ENCODE measurements around the gene SLC47A1. TPM values are rescaled to one million over a fixed set of nuclear protein-coding genes. Genes with fewer than 3 reads are reported as not detected.
"Not testable (repeated sequence)": the region's sequence is repeated elsewhere in the genome, so short reads cannot be mapped to it uniquely, and the experiment has no call there.

The SLC47A1 gene
- total RNA-seq, 2 donors from 2014 or later = 4.1 to 17.0 TPM

DNA sequence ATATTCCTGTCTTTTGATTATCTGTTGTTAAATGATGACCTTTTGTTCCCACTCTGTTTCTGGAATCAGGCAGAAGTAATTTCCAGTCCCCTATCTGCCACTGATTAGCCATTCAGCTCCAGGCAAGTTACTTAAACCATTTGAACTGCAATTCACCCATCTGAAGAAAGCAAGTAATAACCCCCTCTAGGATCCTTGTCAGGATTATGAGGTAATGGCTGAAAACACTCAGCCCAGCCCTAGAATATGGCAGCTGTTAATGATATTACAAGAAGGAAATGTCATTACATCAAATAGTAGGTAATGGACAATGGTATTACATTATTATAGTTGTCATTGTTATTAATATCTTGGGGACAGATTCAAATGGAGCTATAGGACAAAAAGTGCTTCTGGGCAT, 16.0 kb upstream of the SLC47A1 start:
- TF ChIP-seq, protein P1, sequence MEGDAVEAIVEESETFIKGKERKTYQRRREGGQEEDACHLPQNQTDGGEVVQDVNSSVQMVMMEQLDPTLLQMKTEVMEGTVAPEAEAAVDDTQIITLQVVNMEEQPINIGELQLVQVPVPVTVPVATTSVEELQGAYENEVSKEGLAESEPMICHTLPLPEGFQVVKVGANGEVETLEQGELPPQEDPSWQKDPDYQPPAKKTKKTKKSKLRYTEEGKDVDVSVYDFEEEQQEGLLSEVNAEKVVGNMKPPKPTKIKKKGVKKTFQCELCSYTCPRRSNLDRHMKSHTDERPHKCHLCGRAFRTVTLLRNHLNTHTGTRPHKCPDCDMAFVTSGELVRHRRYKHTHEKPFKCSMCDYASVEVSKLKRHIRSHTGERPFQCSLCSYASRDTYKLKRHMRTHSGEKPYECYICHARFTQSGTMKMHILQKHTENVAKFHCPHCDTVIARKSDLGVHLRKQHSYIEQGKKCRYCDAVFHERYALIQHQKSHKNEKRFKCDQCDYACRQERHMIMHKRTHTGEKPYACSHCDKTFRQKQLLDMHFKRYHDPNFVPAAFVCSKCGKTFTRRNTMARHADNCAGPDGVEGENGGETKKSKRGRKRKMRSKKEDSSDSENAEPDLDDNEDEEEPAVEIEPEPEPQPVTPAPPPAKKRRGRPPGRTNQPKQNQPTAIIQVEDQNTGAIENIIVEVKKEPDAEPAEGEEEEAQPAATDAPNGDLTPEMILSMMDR (IDR thresholded peaks at IDR 0.05) = no peak
- no peaks in the 10 kb centered on the region for H3K9me3 ChIP-seq
- peaks cover 5 to 27% of the 10 kb centered on the region in 2 donors for H3K4me1 ChIP-seq (ENCODE audit: control insufficient read depth in 1 of 2, low read depth in 2 of 2)
- DNase-seq (ENCODE audit: low spot score) (no peak), ATAC-seq (ENCODE audit: insufficient number of reproducible peaks, low FRiP score, low read depth) (no peak)
- H3K4me3 ChIP-seq = no peak overlapping the region
- no peak overlapping the region for H3K27ac ChIP-seq
- H3K36me3 ChIP-seq = no peaks in the 10 kb centered on the region
- no peaks in the 10 kb centered on the region for H3K27me3 ChIP-seq (replicated peaks; ENCODE audit: insufficient read depth)

DNA sequence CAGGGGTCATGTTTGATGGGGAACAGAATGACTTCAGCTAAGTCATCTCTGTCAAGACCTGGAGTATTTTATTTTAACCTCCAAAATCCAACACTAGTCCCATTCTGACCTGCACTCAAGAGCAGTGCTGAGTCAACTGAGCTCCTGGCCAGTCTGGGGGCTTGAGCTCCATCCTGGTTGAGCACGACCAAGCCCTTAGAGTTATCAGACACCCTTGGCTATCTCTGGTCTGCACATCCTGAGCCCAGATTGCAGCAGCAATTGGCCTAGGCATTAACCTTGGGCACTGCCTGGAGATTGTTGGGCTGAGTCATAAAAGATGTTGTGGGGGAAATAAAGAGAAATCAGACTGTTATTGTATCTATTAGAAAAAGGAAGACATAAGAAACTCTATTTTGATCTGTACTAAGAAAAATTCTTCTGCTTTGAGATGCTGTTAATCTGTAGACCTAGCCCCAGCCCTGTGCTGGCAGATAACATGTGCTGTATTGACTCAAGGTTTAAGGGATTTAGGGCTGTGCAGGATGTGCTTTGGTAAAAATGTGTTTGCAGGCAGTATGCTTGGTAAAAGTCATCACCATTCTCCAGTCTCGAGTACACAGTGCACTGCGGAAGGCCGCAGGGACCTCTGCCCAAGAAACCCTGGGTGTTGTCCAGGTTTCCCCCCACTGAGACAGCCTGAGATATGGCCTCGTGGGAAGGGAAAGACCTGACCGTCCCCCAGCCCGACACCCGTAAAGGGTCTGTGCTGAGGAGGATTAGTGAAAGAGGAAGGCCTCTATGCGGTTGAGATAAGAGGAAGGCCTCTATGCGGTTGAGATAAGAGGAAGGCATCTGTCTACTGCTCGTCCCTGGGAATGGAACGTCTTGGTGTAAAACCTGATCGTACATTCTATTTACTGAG, 14.0 kb upstream of the SLC47A1 start:
- H3K4me1 ChIP-seq (ENCODE audit: control insufficient read depth in 1 of 2, low read depth in 2 of 2) = peaks cover 0 to 11% of the 10 kb centered on the region in 2 donors
- not testable (repeated sequence) for ATAC-seq (ENCODE audit: insufficient number of reproducible peaks, low FRiP score, low read depth); H3K9me3 ChIP-seq; H3K27ac ChIP-seq; H3K36me3 ChIP-seq; H3K27me3 ChIP-seq (replicated peaks; ENCODE audit: insufficient read depth); H3K4me3 ChIP-seq; DNase-seq (ENCODE audit: low spot score)

- no peak overlapping the region for H3K4me3 ChIP-seq
- H3K9me3 ChIP-seq = no peaks in the 10 kb centered on the region
- H3K36me3 ChIP-seq = no peaks in the 10 kb centered on the region
- peaks cover 0 to 4% of the 10 kb centered on the region in 2 donors for H3K4me1 ChIP-seq (ENCODE audit: control insufficient read depth in 1 of 2, low read depth in 2 of 2)
- no peak overlapping the region for H3K27ac ChIP-seq
- H3K27me3 ChIP-seq (replicated peaks; ENCODE audit: insufficient read depth) = no peaks in the 10 kb centered on the region
- TF ChIP-seq, protein P1 (IDR thresholded peaks at IDR 0.05) = no peak
- no peak for ATAC-seq (ENCODE audit: insufficient number of reproducible peaks, low FRiP score, low read depth)
- DNase-seq (ENCODE audit: low spot score) = no peak
These were observed 13.0 kb upstream of the SLC47A1 start for GRCh38 chr17:19520641-19521040.

GRCh38 chr17:19523690-19524089, 10.0 kb upstream of the SLC47A1 start:
- ATAC-seq (ENCODE audit: insufficient number of reproducible peaks, low FRiP score, low read depth) (no peak), DNase-seq (ENCODE audit: low spot score) (no peak)
- TF ChIP-seq, protein P1 (IDR thresholded peaks at IDR 0.05) = no peak

GRCh38 chr17:19526950-19527349, 6.7 kb upstream of the SLC47A1 start:
- DNase-seq (ENCODE audit: low spot score); ATAC-seq (ENCODE audit: insufficient number of reproducible peaks, low FRiP score, low read depth); H3K4me1 ChIP-seq (ENCODE audit: control insufficient read depth in 1 of 2, low read depth in 2 of 2); H3K27ac ChIP-seq; H3K9me3 ChIP-seq; H3K4me3 ChIP-seq; H3K36me3 ChIP-seq; H3K27me3 ChIP-seq (replicated peaks; ENCODE audit: insufficient read depth): not testable (repeated sequence)

More at GRCh38 chr17:19523690-19524089, 10.0 kb upstream of the SLC47A1 start:
- H3K27me3 ChIP-seq (replicated peaks; ENCODE audit: insufficient read depth) = no peaks in the 10 kb centered on the region
- H3K36me3 ChIP-seq = no peaks in the 10 kb centered on the region
- H3K4me3 ChIP-seq = no peak overlapping the region
- H3K9me3 ChIP-seq = no peaks in the 10 kb centered on the region
- H3K27ac ChIP-seq = no peak overlapping the region
- H3K4me1 ChIP-seq (ENCODE audit: control insufficient read depth in 1 of 2, low read depth in 2 of 2) = peaks cover 0 to 4% of the 10 kb centered on the region in 2 donors

DNA sequence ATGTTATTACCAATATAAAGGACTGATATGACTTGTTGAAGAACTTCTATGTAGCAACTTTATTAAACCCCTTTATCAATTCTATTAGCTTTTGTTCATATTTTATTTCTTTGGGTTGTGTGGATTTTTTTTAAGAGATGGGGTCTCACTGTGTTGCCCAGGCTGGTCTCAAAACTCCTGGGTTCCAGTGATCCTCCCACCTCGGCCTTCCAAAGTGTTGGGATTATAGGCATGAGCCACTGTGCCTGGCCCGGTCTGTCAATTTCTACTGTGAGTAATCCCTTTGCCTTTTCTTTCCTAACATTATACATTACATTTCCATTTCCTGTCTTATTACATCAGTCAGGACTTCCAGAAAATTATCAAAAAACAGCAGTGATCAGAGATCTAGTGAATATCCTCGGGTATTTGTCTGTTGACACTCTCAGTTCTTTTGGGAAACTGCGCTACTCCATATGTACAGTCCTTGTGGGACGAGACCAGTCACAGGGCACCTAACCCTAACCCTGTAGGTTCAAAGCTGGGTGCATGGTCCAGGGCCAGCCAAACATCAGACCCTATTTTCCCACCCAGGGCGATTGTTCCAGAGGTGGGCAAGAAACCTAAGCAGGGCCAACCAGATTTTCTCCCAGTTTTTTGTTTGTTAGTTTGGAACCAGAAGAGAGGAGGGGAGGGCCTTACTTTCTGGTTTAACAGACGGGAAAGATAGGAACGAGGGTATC, 1.7 kb upstream of the SLC47A1 start:
- H3K4me3 ChIP-seq = no peak overlapping the region
- no peaks in the 10 kb centered on the region for H3K9me3 ChIP-seq
- TF ChIP-seq, protein P1 (IDR thresholded peaks at IDR 0.05) = no peak
- no peaks in the 10 kb centered on the region for H3K27me3 ChIP-seq (replicated peaks; ENCODE audit: insufficient read depth)
- DNase-seq (ENCODE audit: low spot score) (no peak), ATAC-seq (ENCODE audit: insufficient number of reproducible peaks, low FRiP score, low read depth) (no peak)
- H3K36me3 ChIP-seq = no peaks in the 10 kb centered on the region
- H3K4me1 ChIP-seq (ENCODE audit: control insufficient read depth in 1 of 2, low read depth in 2 of 2) = peaks cover 0 to 7% of the 10 kb centered on the region in 2 donors
- no peak overlapping the region for H3K27ac ChIP-seq

Measured in thoracic aorta (tissue), 2 donors.